GM12878 (cell line): Measurements from ENCODE around the gene EBF3. TPM values are rescaled to one million over a fixed set of nuclear protein-coding genes. Genes with fewer than 3 reads are reported as not detected.

Experiments used
- ATAC-seq: fragments of 200-7000 bp; cut with Tn5 transposase; 3 replicates; pipeline ENCODE4 v1.9.1; 2020; ENCODE audit warnings: mild to moderate bottlenecking, moderate library complexity
- BruUV-seq: library from RNA; stranded (reverse); fragments of 400-500 nt; replicated peaks from 2 replicates; lab custom pipeline; 2021; lab: Mats Ljungman, UMichigan
- CTCF ChIA-PET: fragments of 300-600 bp; sonication (Branson Sonifier 250); formaldehyde crosslinking; extraction: SDS; loops from one replicate; lab custom pipeline; 2021; ENCODE audit warnings: inconsistent platforms; lab: Yijun Ruan, JAX
- POLR2A ChIA-PET: fragments of 350-600 bp; formaldehyde crosslinking; extraction: SDS; loops from one replicate; lab custom pipeline; 2021; ENCODE audit warnings: inconsistent platforms; lab: Charles Lee
- RAD21 ChIA-PET: fragments of 300-600 bp; sonication (Branson Sonifier 250); formaldehyde crosslinking; loops from one replicate; lab custom pipeline; 2023; ENCODE audit warnings: antibody characterized with exemption; ENCODE audit not compliant: unreplicated experiment; lab: Charles Lee
- SMC1A ChIA-PET: fragments of 300-600 bp; sonication (Branson Sonifier 250); formaldehyde crosslinking; loops from one replicate; lab custom pipeline; 2023; ENCODE audit not compliant: unreplicated experiment, uncharacterized antibody; lab: Charles Lee
- DNase-seq: peaks from one replicate; pipeline ENCODE4 v3.0.0-alpha.2; 2011; ENCODE audit warnings: low read depth, low spot score
- FAIRE-seq: peaks from 3 replicates; lab custom pipeline; 2011; peaks lifted over from hg19 to GRCh38; lab: Jason Lieb, UNC
- H2AFZ ChIP-seq: 2 replicates; pipeline ENCODE4 v1.6.0; 2011; ENCODE audit warnings: low read depth, low read length, control low read depth; ENCODE audit not compliant: control insufficient read depth
- H3K27ac ChIP-seq: 2 replicates; pipeline ENCODE4 v1.5.1; 2011; ENCODE audit warnings: control low read depth; ENCODE audit not compliant: control insufficient read depth, insufficient read depth
- H3K27me3 ChIP-seq, 2 experiments: replicated peaks in 1 of 2; 2 replicates each; pipeline versions ENCODE4 v1.6.0 to v1.6.1; 2011; ENCODE audit warnings: low read length in 1 of 2; ENCODE audit not compliant: control insufficient read depth in 2 of 2, insufficient read depth in 2 of 2
- H3K36me3 ChIP-seq, 2 experiments: 2 replicates each; pipeline ENCODE4 v1.5.1; 2011; ENCODE audit warnings: low read length in 1 of 2; ENCODE audit not compliant: control insufficient read depth in 2 of 2, insufficient read depth in 2 of 2
- H3K4me1 ChIP-seq: 2 replicates; pipeline ENCODE4 v1.6.1; 2011; ENCODE audit warnings: mild to moderate bottlenecking, low read length, moderate library complexity, mixed read lengths; ENCODE audit not compliant: control insufficient read depth, insufficient read depth
- H3K4me2 ChIP-seq: 2 replicates; pipeline ENCODE4 v1.6.0; 2011; ENCODE audit warnings: control low read depth; ENCODE audit not compliant: control insufficient read depth, insufficient read depth
- H3K4me3 ChIP-seq: fragments of 200-600 bp; sonication (generic); 2 replicates; pipeline ENCODE4 v1.5.1; 2016
- H3K79me2 ChIP-seq: 2 replicates; pipeline ENCODE4 v1.6.0; 2011; ENCODE audit warnings: low read length; ENCODE audit not compliant: control insufficient read depth, insufficient read depth
- H3K9ac ChIP-seq: 2 replicates; pipeline ENCODE4 v1.8.0; 2011; ENCODE audit warnings: low read length, control low read depth, mixed read lengths; ENCODE audit not compliant: control insufficient read depth, insufficient read depth
- H3K9me3 ChIP-seq: replicated peaks from 3 replicates; pipeline ENCODE4 v1.5.1; 2011; ENCODE audit warnings: mild to moderate bottlenecking, low read length; ENCODE audit not compliant: control insufficient read depth, insufficient read depth
- H4K20me1 ChIP-seq: 2 replicates; pipeline ENCODE4 v1.6.0; 2011; ENCODE audit not compliant: control insufficient read depth, insufficient read depth
- BHLHE40 ChIP-seq, 2 experiments: fragments of 450-650 bp in 1 of 2; IDR thresholded peaks; 2 replicates each; pipeline ENCODE4 v1.6.1; 2011 to 2017; ENCODE audit warnings: low read depth in 2 of 2, borderline replicate concordance in 1 of 2, improper control_type of control experiment in 1 of 2, low read length in 1 of 2, mild to moderate bottlenecking in 1 of 2
- CREB1 ChIP-seq: IDR thresholded peaks from 2 replicates; pipeline ENCODE4 v1.6.1; 2012; ENCODE audit warnings: low read depth, mild to moderate bottlenecking, inconsistent platforms
- MEF2B ChIP-seq: fragments of 450-650 bp; IDR thresholded peaks from 2 replicates; pipeline ENCODE4 v1.6.1; 2018; ENCODE audit warnings: mild to moderate bottlenecking, moderate library complexity; ENCODE audit not compliant: partially characterized antibody, poor library complexity, severe bottlenecking
- MTA2 ChIP-seq: fragments of 450-650 bp; IDR thresholded peaks from 2 replicates; pipeline ENCODE4 v1.6.1; 2016; ENCODE audit warnings: low read depth, mild to moderate bottlenecking, moderate library complexity
- NR2C2 ChIP-seq: IDR thresholded peaks from 2 replicates; pipeline ENCODE4 v1.6.1; 2011; ENCODE audit warnings: borderline replicate concordance, low read depth; ENCODE audit not compliant: control insufficient read depth, insufficient read length
- SP1 ChIP-seq: IDR thresholded peaks from one replicate; pipeline ENCODE4 v1.6.1; 2011; ENCODE audit warnings: low read depth, low read length
- SUZ12 ChIP-seq: fragments of 200-600 bp; sonication (generic); IDR thresholded peaks from one replicate; pipeline ENCODE4 v1.6.1; 2018; ENCODE audit warnings: antibody characterized with exemption, mild to moderate bottlenecking; ENCODE audit not compliant: unreplicated experiment
- WGBS: methylation state at CpG from one replicate; pipeline ENCODE4 v1.1.6; 2016; ENCODE audit warnings: low lambda C conversion rate; ENCODE audit not compliant: insufficient replicate concordance, insufficient coverage; ENCODE audit errors: missing lambda C conversion rate; 5-methylcytosine and 5-hydroxymethylcytosine counted together
- in situ Hi-C: fragments of 300-500 bp; cut with MboI; formaldehyde crosslinking; loops from 9 replicates; pipeline ENCODE4 v1.14.3; 2018; ENCODE audit warnings: mixed read lengths
- intact Hi-C: fragments of 100-400 bp; cut with micrococcal nuclease; formaldehyde crosslinking; loops from one replicate; pipeline ENCODE4 v1.14.2; 2022; ENCODE audit not compliant: unreplicated experiment
- polyA plus RNA-seq, 11 experiments: library from polyadenylated mRNA; depleted of rRNA in 4 of 11; unstranded in 6 of 11; stranded (reverse) in 5 of 11; fragments of >200 nt; fragmentation: Nextera tagmentation in 4 of 11; fragmentation: Illumina TruSeq in 1 of 11; extraction: Ambion mirVana in 4 of 11; extraction: Trizol in 1 of 11; gene quantifications; 1 replicate in 1 of 11; 2 replicates in 10 of 11; pipeline versions ENCODE4 v1.2.1 to v1.2.3, GENCODE V29; 2011 to 2016; ENCODE audit warnings: inconsistent platforms in 2 of 11, missing spikeins in 2 of 11, low read depth in 1 of 11
- total RNA-seq, 4 experiments: library from RNA; depleted of rRNA in 3 of 4; stranded (reverse); fragments of >200 nt in 3 of 4; fragmentation: Illumina TruSeq in 1 of 4; extraction: Trizol in 1 of 4; gene quantifications; 2 replicates each; pipeline versions ENCODE4 v1.2.1 to v1.2.3, GENCODE V29; 2013 to 2021
- TF ChIP-seq, protein P1 (sequence below): fragments of 450-650 bp; formaldehyde crosslinking; IDR thresholded peaks from 2 replicates; pipeline ENCODE4 v1.4.0; 2020; ENCODE audit warnings: mild to moderate bottlenecking, moderate library complexity
- TF ChIP-seq, protein P2 (sequence below): IDR thresholded peaks from 2 replicates; pipeline ENCODE4 v1.6.1; 2011; ENCODE audit warnings: mild to moderate bottlenecking, low read depth, low read length, moderate library complexity; ENCODE audit not compliant: insufficient replicate concordance
- TF ChIP-seq, protein P3 (sequence below): IDR thresholded peaks from 2 replicates; pipeline ENCODE4 v1.6.1; 2012; ENCODE audit warnings: mild to moderate bottlenecking, low read depth, low read length
- TF ChIP-seq, protein P4 (sequence below): fragments of 450-650 bp; conservative IDR thresholded peaks from 2 replicates; pipeline ENCODE4 v1.6.1; 2017; ENCODE audit warnings: mild to moderate bottlenecking, moderate library complexity
- TF ChIP-seq, protein P5 (sequence below): fragments of 450-650 bp; IDR thresholded peaks from 2 replicates; pipeline ENCODE4 v1.6.1; 2017; ENCODE audit warnings: borderline replicate concordance

Gene EBF3
- total and polyA plus RNA-seq, 10 of the 15 experiments (the other 5 are each of a cell fraction or from before 2014, with no cell fraction given) = not detected

DNA sequence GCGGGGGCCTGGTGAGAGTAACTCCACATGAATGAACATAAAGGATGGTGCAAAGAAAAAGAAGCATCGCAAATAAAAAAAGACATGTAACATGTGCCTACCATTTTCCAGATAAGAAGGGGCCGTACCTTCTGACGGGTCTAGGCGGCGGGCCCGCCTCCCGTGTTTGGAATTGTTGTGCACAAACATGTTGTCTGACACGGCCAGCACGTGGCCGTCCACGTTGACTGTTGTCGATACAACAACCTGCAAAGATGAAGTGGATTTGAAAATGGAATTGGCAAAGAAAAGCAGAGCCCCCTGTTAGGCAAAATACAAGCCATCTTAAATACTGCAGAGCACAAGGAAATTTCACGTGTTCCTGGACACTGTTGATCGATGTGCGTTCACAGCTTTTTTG lies 90.7 kb downstream of the EBF3 start:
- POLR2A ChIA-PET = no interaction called here
- Histone ChIP-seq H3K9ac (no peak overlapping the region), H3K9me3 (no peaks in the 10 kb centered on the region), H3K4me1 (no peaks in the 10 kb centered on the region), H3K4me2 (no peak overlapping the region), H3K4me3 (no peak overlapping the region), H3K36me3 (no peaks in the 10 kb centered on the region), H3K27ac (no peak overlapping the region), H3K79me2 (no peaks in the 10 kb centered on the region), H2AFZ (no peak overlapping the region), H4K20me1 (no peaks in the 10 kb centered on the region), H3K27me3 (no peaks in the 10 kb centered on the region)
- DNase-seq (no peak), FAIRE-seq (no peak), ATAC-seq (no peak)
- SMC1A ChIA-PET = no interaction called here
- WGBS = 69% methylated on average over 16 of the region's 16 CpGs
- RAD21 ChIA-PET = no interaction called here
- in situ Hi-C loops = no loop called here
- CTCF ChIA-PET = no interaction called here
- intact Hi-C loops = no loop called here
- no TSS peak for BruUV-seq
- TF ChIP-seq SUZ12 (no peak), MTA2 (no peak), MEF2B (no peak), CREB1 (no peak), BHLHE40 (IDR thresholded peaks at IDR 0.05; ENCODE audit: borderline replicate concordance in 1 of 2, low read depth in 2 of 2, low read length in 1 of 2) (no peak), NR2C2 (no peak), SP1 (no peak)
- TF ChIP-seq, protein P1, sequence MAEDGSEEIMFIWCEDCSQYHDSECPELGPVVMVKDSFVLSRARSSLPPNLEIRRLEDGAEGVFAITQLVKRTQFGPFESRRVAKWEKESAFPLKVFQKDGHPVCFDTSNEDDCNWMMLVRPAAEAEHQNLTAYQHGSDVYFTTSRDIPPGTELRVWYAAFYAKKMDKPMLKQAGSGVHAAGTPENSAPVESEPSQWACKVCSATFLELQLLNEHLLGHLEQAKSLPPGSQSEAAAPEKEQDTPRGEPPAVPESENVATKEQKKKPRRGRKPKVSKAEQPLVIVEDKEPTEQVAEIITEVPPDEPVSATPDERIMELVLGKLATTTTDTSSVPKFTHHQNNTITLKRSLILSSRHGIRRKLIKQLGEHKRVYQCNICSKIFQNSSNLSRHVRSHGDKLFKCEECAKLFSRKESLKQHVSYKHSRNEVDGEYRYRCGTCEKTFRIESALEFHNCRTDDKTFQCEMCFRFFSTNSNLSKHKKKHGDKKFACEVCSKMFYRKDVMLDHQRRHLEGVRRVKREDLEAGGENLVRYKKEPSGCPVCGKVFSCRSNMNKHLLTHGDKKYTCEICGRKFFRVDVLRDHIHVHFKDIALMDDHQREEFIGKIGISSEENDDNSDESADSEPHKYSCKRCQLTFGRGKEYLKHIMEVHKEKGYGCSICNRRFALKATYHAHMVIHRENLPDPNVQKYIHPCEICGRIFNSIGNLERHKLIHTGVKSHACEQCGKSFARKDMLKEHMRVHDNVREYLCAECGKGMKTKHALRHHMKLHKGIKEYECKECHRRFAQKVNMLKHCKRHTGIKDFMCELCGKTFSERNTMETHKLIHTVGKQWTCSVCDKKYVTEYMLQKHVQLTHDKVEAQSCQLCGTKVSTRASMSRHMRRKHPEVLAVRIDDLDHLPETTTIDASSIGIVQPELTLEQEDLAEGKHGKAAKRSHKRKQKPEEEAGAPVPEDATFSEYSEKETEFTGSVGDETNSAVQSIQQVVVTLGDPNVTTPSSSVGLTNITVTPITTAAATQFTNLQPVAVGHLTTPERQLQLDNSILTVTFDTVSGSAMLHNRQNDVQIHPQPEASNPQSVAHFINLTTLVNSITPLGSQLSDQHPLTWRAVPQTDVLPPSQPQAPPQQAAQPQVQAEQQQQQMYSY (CRISPR knock-in tag) = no peak
- TF ChIP-seq, protein P2, sequence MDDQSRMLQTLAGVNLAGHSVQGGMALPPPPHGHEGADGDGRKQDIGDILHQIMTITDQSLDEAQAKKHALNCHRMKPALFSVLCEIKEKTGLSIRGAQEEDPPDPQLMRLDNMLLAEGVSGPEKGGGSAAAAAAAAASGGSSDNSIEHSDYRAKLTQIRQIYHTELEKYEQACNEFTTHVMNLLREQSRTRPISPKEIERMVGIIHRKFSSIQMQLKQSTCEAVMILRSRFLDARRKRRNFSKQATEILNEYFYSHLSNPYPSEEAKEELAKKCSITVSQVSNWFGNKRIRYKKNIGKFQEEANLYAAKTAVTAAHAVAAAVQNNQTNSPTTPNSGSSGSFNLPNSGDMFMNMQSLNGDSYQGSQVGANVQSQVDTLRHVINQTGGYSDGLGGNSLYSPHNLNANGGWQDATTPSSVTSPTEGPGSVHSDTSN = no peak
- TF ChIP-seq, protein P3, sequence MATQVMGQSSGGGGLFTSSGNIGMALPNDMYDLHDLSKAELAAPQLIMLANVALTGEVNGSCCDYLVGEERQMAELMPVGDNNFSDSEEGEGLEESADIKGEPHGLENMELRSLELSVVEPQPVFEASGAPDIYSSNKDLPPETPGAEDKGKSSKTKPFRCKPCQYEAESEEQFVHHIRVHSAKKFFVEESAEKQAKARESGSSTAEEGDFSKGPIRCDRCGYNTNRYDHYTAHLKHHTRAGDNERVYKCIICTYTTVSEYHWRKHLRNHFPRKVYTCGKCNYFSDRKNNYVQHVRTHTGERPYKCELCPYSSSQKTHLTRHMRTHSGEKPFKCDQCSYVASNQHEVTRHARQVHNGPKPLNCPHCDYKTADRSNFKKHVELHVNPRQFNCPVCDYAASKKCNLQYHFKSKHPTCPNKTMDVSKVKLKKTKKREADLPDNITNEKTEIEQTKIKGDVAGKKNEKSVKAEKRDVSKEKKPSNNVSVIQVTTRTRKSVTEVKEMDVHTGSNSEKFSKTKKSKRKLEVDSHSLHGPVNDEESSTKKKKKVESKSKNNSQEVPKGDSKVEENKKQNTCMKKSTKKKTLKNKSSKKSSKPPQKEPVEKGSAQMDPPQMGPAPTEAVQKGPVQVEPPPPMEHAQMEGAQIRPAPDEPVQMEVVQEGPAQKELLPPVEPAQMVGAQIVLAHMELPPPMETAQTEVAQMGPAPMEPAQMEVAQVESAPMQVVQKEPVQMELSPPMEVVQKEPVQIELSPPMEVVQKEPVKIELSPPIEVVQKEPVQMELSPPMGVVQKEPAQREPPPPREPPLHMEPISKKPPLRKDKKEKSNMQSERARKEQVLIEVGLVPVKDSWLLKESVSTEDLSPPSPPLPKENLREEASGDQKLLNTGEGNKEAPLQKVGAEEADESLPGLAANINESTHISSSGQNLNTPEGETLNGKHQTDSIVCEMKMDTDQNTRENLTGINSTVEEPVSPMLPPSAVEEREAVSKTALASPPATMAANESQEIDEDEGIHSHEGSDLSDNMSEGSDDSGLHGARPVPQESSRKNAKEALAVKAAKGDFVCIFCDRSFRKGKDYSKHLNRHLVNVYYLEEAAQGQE = no peak
- TF ChIP-seq, protein P4, sequence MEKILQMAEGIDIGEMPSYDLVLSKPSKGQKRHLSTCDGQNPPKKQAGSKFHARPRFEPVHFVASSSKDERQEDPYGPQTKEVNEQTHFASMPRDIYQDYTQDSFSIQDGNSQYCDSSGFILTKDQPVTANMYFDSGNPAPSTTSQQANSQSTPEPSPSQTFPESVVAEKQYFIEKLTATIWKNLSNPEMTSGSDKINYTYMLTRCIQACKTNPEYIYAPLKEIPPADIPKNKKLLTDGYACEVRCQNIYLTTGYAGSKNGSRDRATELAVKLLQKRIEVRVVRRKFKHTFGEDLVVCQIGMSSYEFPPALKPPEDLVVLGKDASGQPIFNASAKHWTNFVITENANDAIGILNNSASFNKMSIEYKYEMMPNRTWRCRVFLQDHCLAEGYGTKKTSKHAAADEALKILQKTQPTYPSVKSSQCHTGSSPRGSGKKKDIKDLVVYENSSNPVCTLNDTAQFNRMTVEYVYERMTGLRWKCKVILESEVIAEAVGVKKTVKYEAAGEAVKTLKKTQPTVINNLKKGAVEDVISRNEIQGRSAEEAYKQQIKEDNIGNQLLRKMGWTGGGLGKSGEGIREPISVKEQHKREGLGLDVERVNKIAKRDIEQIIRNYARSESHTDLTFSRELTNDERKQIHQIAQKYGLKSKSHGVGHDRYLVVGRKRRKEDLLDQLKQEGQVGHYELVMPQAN = no peak
- TF ChIP-seq, protein P5, sequence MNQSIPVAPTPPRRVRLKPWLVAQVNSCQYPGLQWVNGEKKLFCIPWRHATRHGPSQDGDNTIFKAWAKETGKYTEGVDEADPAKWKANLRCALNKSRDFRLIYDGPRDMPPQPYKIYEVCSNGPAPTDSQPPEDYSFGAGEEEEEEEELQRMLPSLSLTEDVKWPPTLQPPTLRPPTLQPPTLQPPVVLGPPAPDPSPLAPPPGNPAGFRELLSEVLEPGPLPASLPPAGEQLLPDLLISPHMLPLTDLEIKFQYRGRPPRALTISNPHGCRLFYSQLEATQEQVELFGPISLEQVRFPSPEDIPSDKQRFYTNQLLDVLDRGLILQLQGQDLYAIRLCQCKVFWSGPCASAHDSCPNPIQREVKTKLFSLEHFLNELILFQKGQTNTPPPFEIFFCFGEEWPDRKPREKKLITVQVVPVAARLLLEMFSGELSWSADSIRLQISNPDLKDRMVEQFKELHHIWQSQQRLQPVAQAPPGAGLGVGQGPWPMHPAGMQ = no peak
